Uterus (tissue), 4 donors: ENCODE measurements around the gene USP7. TPM values are rescaled to one million over a fixed set of nuclear protein-coding genes. Genes with fewer than 3 reads are reported as not detected.

Source experiments
- DNase-seq, 2 donors: peaks; one replicate each; pipeline ENCODE4 v3.0.0-alpha.2; 2019 to 2020
- H3K27ac ChIP-seq, 2 donors: fragments of 200-600 bp; sonication (generic); 1 replicate in 1 of 2; 2 replicates in 1 of 2; pipeline ENCODE4 v1.5.1; 2016 to 2018
- H3K27me3 ChIP-seq, 2 donors: fragments of 200-600 bp; sonication (generic); one replicate each; pipeline ENCODE4 v1.5.1; 2018 to 2019; ENCODE audit warnings: control low read depth in 1 of 2
- H3K36me3 ChIP-seq, 2 donors: fragments of 200-600 bp; sonication (generic); one replicate each; pipeline ENCODE4 v1.5.1; 2019; ENCODE audit warnings: control low read depth in 1 of 2
- H3K4me1 ChIP-seq, 2 donors: fragments of 200-600 bp; sonication (generic); one replicate each; pipeline ENCODE4 v1.5.1; 2018 to 2019; ENCODE audit warnings: control low read depth in 1 of 2
- H3K4me3 ChIP-seq, 2 donors: fragments of 200-600 bp; sonication (generic); 1 replicate in 1 of 2; 2 replicates in 1 of 2; pipeline ENCODE4 v1.5.1; 2018 to 2019; ENCODE audit warnings: mild to moderate bottlenecking in 1 of 2
- H3K9me3 ChIP-seq, 2 donors: fragments of 200-600 bp; sonication (generic); one replicate each; pipeline ENCODE4 v1.5.1; 2019; ENCODE audit warnings: control low read depth in 1 of 2
- CTCF ChIP-seq, 4 experiments: fragments of 200-600 bp in 2 of 4; fragments of 450-650 bp in 2 of 4; sonication (generic) in 2 of 4; IDR thresholded peaks; one replicate each; pipeline ENCODE4 v1.5.1; 2016 to 2019; ENCODE audit warnings: antibody characterized with exemption in 4 of 4, mild to moderate bottlenecking in 2 of 4, moderate library complexity in 1 of 4
- POLR2A ChIP-seq, 2 donors: fragments of 450-650 bp; IDR thresholded peaks; one replicate each; pipeline ENCODE4 v1.6.1; 2016; ENCODE audit warnings: antibody characterized with exemption in 2 of 2, mild to moderate bottlenecking in 1 of 2, moderate library complexity in 1 of 2
- intact Hi-C: fragments of 100-400 bp; cut with DNase I; formaldehyde crosslinking; loops from one replicate; pipeline ENCODE4 v1.15.1; 2023; ENCODE audit warnings: low total_unique reads
- total RNA-seq, 4 donors: library from RNA; depleted of rRNA in 3 of 4; stranded (reverse); fragments of >200 nt in 3 of 4; gene quantifications; one replicate each; pipeline versions ENCODE4 v1.1.0 to v1.2.4, GENCODE V29; 2014 to 2023
- donor health status: DM: yes; HTN: yes; CAD: no.

USP7 gene
- total RNA-seq, 4 donors from 2014 or later: 20.9 to 223 (median 122) TPM

DNA sequence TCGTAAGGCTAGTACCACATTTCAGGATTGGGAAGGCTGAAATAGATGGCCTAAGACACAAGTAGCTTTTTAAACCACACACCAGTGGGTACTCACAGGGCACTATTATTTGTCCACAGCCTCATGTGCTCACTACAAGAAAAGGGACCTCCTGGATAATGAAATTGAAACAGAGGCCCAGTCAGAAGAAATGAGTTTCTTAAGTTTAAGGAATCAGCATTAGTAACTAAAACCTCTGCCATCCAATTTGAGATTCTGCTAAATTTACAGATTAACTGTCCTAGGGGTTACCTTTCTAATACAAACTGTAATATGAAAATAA is 3.0 kb downstream of the USP7 start:
- Histone ChIP-seq H3K4me1 (peaks cover 7 to 24% of the 10 kb centered on the region in 2 donors), H3K4me3 (peak overlapping the region in 1 of 2 donors; percentile 74), H3K36me3 (no peaks in the 10 kb centered on the region), H3K9me3 (no peaks in the 10 kb centered on the region), H3K27me3 (no peaks in the 10 kb centered on the region), H3K27ac (peak overlapping the region in 1 of 2 donors; percentile 14)
- TF ChIP-seq CTCF (IDR thresholded peaks at IDR 0.05) (no peak), POLR2A (IDR thresholded peaks at IDR 0.05) (no peak)
- intact Hi-C loops: no loop called here
- no peak for DNase-seq

- intact Hi-C loops: no loop called here
Measured at GRCh38 chr16:8959921-8960787, 3.6 kb downstream of the USP7 start.

DNA sequence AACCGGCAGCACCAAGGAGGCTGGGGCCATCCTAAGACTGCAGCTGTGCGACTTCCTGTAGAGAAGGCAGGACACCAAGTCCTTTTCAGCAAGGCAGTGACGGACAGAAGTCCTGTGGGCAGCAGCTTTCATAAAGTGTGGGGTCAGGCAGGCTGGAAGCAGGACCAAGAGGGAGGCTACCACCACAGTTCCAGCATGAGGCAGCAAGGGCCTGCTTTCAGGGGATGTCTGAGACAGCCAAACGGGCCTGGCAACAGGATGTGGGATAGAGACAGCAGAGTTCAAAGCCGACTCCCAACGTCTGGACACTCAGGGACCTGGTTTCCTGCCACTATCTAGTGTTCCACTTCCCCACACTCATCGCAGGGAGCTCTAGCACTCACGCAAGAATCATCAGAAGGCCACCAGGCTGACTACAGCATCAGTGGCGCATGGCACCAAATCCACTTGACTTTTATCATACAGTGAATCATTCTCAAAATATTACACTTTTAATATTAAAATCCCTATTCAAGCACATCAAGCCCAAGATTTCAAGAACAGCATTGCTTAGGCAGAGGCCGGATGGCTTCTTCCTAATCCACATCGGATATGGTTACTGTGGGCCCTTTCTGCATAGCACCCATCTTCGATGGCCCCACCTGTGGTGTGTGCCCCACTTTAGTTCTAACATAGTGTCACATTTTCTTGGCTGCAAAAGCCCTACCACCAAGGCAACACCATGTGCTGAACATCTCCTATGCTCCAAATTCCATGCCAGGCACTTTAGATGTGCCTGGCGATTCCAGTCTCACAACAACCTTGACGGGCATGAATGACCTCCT is 5.2 kb downstream of the USP7 start:
- TF ChIP-seq CTCF (IDR thresholded peaks at IDR 0.05) (no peak), POLR2A (IDR thresholded peaks at IDR 0.05) (no peak)
- peak in 1 of 2 donors; percentile 24 for DNase-seq
- Histone ChIP-seq H3K36me3 (no peaks in the 10 kb centered on the region), H3K27ac (peak overlapping the region in 1 of 2 donors; percentile 12), H3K27me3 (no peaks in the 10 kb centered on the region), H3K4me3 (no peak overlapping the region), H3K9me3 (no peaks in the 10 kb centered on the region), H3K4me1 (peaks cover 7 to 29% of the 10 kb centered on the region in 2 donors)
- intact Hi-C loops: no loop called here

More at GRCh38 chr16:8959921-8960787, 3.6 kb downstream of the USP7 start:
- H3K4me1 ChIP-seq: peaks cover 7 to 28% of the 10 kb centered on the region in 2 donors
- TF ChIP-seq POLR2A (IDR thresholded peaks at IDR 0.05) (no peak), CTCF (IDR thresholded peaks at IDR 0.05) (no peak)
- no peak for DNase-seq
- no peaks in the 10 kb centered on the region for H3K36me3 ChIP-seq
- no peaks in the 10 kb centered on the region for H3K9me3 ChIP-seq
- no peaks in the 10 kb centered on the region for H3K27me3 ChIP-seq
- H3K27ac ChIP-seq: peak overlapping the region in 1 of 2 donors; percentile 14
- peak overlapping the region in 1 of 2 donors; percentile 3 for H3K4me3 ChIP-seq

DNA sequence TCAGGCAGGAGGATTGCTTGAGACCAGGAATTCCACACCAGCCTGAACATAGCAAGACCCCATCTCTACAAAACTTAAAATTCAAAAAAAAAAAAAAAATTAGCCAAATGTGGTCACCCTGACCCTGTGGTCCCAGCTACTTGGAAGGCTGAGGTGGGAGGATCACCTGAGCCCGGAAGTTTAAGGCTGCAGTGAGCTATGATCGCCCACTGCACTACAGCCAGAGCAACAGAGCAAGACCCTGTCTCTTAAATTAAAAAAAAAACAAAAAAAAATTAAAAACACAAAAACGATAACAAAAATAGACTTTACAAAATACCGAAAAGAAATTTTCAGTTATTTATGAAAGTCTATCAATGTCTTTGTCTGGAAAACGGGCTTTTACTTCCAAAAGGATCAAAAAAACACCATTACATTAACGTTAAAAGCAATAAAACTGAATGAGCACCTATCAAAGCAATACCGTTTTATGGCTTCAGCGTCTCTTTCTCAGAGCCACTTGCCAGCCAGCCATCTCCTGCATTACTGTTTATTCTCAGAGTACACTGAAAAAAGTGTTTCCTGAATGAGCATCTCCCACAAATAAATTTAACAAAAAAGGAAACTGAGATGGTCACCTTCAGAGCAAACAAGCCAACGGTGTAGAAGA is 6.1 kb downstream of the USP7 start:
- Histone ChIP-seq H3K27ac (no peak overlapping the region), H3K4me3 (no peak overlapping the region), H3K4me1 (peaks cover 7 to 35% of the 10 kb centered on the region in 2 donors), H3K9me3 (no peaks in the 10 kb centered on the region), H3K27me3 (no peaks in the 10 kb centered on the region), H3K36me3 (no peaks in the 10 kb centered on the region)
- no peak for DNase-seq
- intact Hi-C loops: no loop called here
- TF ChIP-seq POLR2A (IDR thresholded peaks at IDR 0.05) (no peak), CTCF (IDR thresholded peaks at IDR 0.05) (no peak)
